NCI-H2081 treated with DMSO at 0.1 percent for 48 hours (cell line): ENCODE measurements around the gene CLK4.

Source experiments
- DNase-seq: peaks from one replicate; lab custom pipeline; 2025; lab: John Stamatoyannopoulos, UW

Gene CLK4

GRCh38 chr5:178637356-178638074, 10.7 kb upstream of the CLK4 start:
- DNase-seq: no peak

- DNase-seq: no peak
Measured at GRCh38 chr5:178632285-178632684, 5.4 kb upstream of the CLK4 start.

- DNase-seq: no peak
Measured at GRCh38 chr5:178630951-178631350, 4.1 kb upstream of the CLK4 start.

- DNase-seq: no peak
Measured at GRCh38 chr5:178630475-178630930, 3.7 kb upstream of the CLK4 start.

GRCh38 chr5:178627259-178627598, 379 bp upstream of the CLK4 start:
- no peak for DNase-seq

- no peak for DNase-seq
Measured at GRCh38 chr5:178625679-178626483, 969 bp downstream of the CLK4 start.

- no peak for DNase-seq
Measured at GRCh38 chr5:178624631-178625546, 2.0 kb downstream of the CLK4 start.

- no peak for DNase-seq
Measured at GRCh38 chr5:178622679-178623247, 4.1 kb downstream of the CLK4 start.

- DNase-seq: no peak
Measured at GRCh38 chr5:178619390-178619789, 7.5 kb downstream of the CLK4 start.

GRCh38 chr5:178612299-178612698, 14.6 kb downstream of the CLK4 start:
- DNase-seq: no peak

GRCh38 chr5:178606269-178606668, 20.6 kb downstream of the CLK4 start:
- no peak for DNase-seq

- DNase-seq: no peak
Measured at GRCh38 chr5:178605788-178606187, 21.1 kb downstream of the CLK4 start.

GRCh38 chr5:178602752-178603151, 24.1 kb downstream of the CLK4 start:
- DNase-seq: no peak

GRCh38 chr5:178595750-178596149, 31.1 kb downstream of the CLK4 start:
- DNase-seq: no peak

GRCh38 chr5:178595150-178595549, 31.7 kb downstream of the CLK4 start:
- no peak for DNase-seq

- no peak for DNase-seq
Measured at GRCh38 chr5:178590924-178591423, 35.9 kb downstream of the CLK4 start.

GRCh38 chr5:178590141-178590923, 36.5 kb downstream of the CLK4 start, which contains the start of gene COL23A1:
Gene COL23A1 (minus strand): TSS chr5:178590393.
- no peak for DNase-seq

GRCh38 chr5:178589180-178590140, 37.4 kb downstream of the CLK4 start:
- no peak for DNase-seq

GRCh38 chr5:178588769-178589168, 38.1 kb downstream of the CLK4 start:
- no peak for DNase-seq
